HepG2 (cell line): ENCODE results near the gene IFNK. TPM values are rescaled to one million over a fixed set of nuclear protein-coding genes. Genes with fewer than 3 reads are reported as not detected.

ENCODE experiments used
- AHR ChIP-seq: IDR thresholded peaks from 2 replicates; pipeline ENCODE4 v1.6.1; 2018; ENCODE audit warnings: missing genetic modification reagents, missing compliant biosample characterization
- ATF1 ChIP-seq: IDR thresholded peaks from 2 replicates; pipeline ENCODE4 v1.6.1; 2016; ENCODE audit warnings: mild to moderate bottlenecking, control low read depth
- CREB1 ChIP-seq, 2 experiments: fragments of 450-650 bp in 1 of 2; IDR thresholded peaks; 2 replicates each; pipeline ENCODE4 v1.6.1; 2016 to 2017; ENCODE audit warnings: control low read depth in 1 of 2, mild to moderate bottlenecking in 1 of 2, missing compliant biosample characterization in 1 of 2, missing genetic modification characterization in 1 of 2
- HNRNPK ChIP-seq: fragments of 200-400 bp; formaldehyde crosslinking; IDR thresholded peaks from 2 replicates; pipeline ENCODE4 v1.6.1; 2018; ENCODE audit warnings: low read length, low read depth, moderate library complexity, mild to moderate bottlenecking; ENCODE audit not compliant: poor library complexity, severe bottlenecking
- PITX1 ChIP-seq: sonication (generic); formaldehyde crosslinking; IDR thresholded peaks from 2 replicates; pipeline ENCODE4 v1.5.1; 2020; ENCODE audit warnings: mild to moderate bottlenecking, missing genetic modification reagents
- POLR2A ChIP-seq, 2 experiments: IDR thresholded peaks; 2 replicates each; pipeline ENCODE4 v1.6.1; 2011; ENCODE audit warnings: low read depth in 2 of 2, low read length in 2 of 2, mild to moderate bottlenecking in 1 of 2, moderate library complexity in 1 of 2; ENCODE audit not compliant: insufficient read depth in 1 of 2
- RXRB ChIP-seq: IDR thresholded peaks from 2 replicates; pipeline ENCODE4 v1.6.1; 2016; ENCODE audit warnings: borderline replicate concordance, missing genetic modification reagents, missing compliant biosample characterization
- THAP11 ChIP-seq: IDR thresholded peaks from 2 replicates; pipeline ENCODE4 v1.6.1; 2016; ENCODE audit warnings: missing biosample characterization, missing genetic modification reagents
- ZBTB38 ChIP-seq: sonication (generic); formaldehyde crosslinking; IDR thresholded peaks from 2 replicates; pipeline ENCODE4 v1.5.1; 2020; ENCODE audit warnings: mild to moderate bottlenecking, missing genetic modification reagents
- ZFAT ChIP-seq: sonication (generic); formaldehyde crosslinking; conservative IDR thresholded peaks from 2 replicates; pipeline ENCODE4 v1.8.1; 2023; ENCODE audit warnings: missing genetic modification reagents, inconsistent platforms
- ZFP62 ChIP-seq: sonication (generic); formaldehyde crosslinking; IDR thresholded peaks from 2 replicates; pipeline ENCODE4 v1.4.0; 2020; ENCODE audit warnings: missing genetic modification reagents
- ZNF383 ChIP-seq: sonication (generic); formaldehyde crosslinking; IDR thresholded peaks from 2 replicates; pipeline ENCODE4 v1.4.0; 2020; ENCODE audit warnings: missing genetic modification reagents, mild to moderate bottlenecking, borderline replicate concordance
- ZNF468 ChIP-seq: sonication (generic); formaldehyde crosslinking; IDR thresholded peaks from 2 replicates; pipeline ENCODE4 v1.8.0; 2022; ENCODE audit warnings: mild to moderate bottlenecking, moderate library complexity, missing genetic modification reagents
- ZNF562 ChIP-seq: sonication (generic); formaldehyde crosslinking; IDR thresholded peaks from 2 replicates; pipeline ENCODE4 v1.8.0; 2022; ENCODE audit warnings: missing genetic modification reagents, borderline replicate concordance
- polyA plus RNA-seq, 8 experiments: library from polyadenylated mRNA; depleted of rRNA in 3 of 8; stranded (reverse) in 7 of 8; unstranded in 1 of 8; fragments of >200 nt; fragmentation: Illumina TruSeq in 4 of 8; extraction: Trizol in 4 of 8; gene quantifications; 2 replicates each; pipeline versions ENCODE4 v1.2.1 to v1.2.3, GENCODE V29; 2011 to 2016; ENCODE audit warnings: low read depth in 4 of 8, missing spikeins in 1 of 8, mixed read lengths in 1 of 8; ENCODE audit not compliant: insufficient read depth in 1 of 8
- total RNA-seq, 5 experiments: library from RNA; depleted of rRNA; stranded (reverse); fragments of >200 nt; fragmentation: Illumina TruSeq; extraction: Trizol; gene quantifications; 2 replicates each; pipeline ENCODE4 v1.2.3, GENCODE V29; 2016; ENCODE audit warnings: low read depth in 1 of 5
- TF ChIP-seq, protein P1 (sequence below): sonication (generic); formaldehyde crosslinking; IDR thresholded peaks from 2 replicates; pipeline ENCODE4 v1.8.1; 2023; ENCODE audit warnings: mild to moderate bottlenecking, missing genetic modification reagents
- TF ChIP-seq, protein P2 (sequence below): IDR thresholded peaks from 2 replicates; pipeline ENCODE4 v1.6.1; 2018; ENCODE audit warnings: missing genetic modification reagents, mild to moderate bottlenecking, missing compliant biosample characterization
- TF ChIP-seq, protein P3 (sequence below): sonication (generic); formaldehyde crosslinking; IDR thresholded peaks from 2 replicates; pipeline ENCODE4 v1.8.1; 2022; ENCODE audit warnings: mild to moderate bottlenecking, missing genetic modification reagents
- TF ChIP-seq, protein P4 (sequence below): sonication (generic); formaldehyde crosslinking; IDR thresholded peaks from 2 replicates; pipeline ENCODE4 v1.8.1; 2022; ENCODE audit warnings: low read depth, mild to moderate bottlenecking, missing genetic modification reagents
- TF ChIP-seq, protein P5 (sequence below): sonication (generic); formaldehyde crosslinking; IDR thresholded peaks from 2 replicates; pipeline ENCODE4 v1.4.0; 2020; ENCODE audit warnings: missing genetic modification reagents

Gene IFNK
- total and polyA plus RNA-seq, 2 of the 13 experiments (the other 11 are each of a cell fraction or from before 2014, with no cell fraction given), result not detected

DNA sequence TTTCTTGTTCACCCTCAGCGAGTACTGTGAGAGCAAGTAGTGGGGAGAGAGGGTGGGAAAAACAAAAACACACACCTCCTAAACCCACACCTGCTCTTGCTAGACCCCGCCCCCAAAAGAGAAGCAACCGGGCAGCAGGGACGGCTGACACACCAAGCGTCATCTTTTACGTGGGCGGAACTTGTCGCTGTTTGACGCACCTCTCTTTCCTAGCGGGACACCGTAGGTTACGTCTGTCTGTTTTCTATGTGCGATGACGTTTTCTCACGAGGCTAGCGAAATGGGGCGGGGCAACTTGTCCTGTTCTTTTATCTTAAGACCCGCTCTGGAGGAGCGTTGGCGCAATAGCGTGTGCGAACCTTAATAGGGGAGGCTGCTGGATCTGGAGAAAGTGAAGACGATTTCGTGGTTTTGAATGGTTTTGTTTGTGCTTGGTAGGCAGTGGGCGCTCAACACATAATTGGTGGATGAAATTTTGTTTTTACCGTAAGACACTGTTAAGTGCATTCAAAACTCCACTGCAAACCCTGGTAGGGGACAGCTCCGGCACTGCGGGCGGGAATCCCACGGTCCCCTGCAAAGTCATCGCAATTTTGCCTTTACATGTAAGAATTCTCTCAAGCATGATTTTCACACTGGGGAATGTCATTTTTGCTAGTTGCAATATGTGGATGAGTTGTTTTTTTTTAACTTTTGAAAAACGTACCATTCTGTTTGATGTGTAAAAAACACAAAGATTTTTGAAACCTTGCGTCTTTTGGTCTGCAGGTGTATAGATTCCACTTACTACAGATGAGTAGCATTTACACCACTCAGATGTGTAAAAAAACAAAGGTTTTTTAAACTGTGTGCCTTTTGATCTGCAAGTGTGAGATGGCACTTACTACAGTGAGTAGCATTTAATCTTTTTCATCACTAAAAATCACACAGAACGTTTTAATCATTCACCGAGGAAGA, 49.8 kb downstream of the IFNK start (continued):
- TF ChIP-seq, protein P1, sequence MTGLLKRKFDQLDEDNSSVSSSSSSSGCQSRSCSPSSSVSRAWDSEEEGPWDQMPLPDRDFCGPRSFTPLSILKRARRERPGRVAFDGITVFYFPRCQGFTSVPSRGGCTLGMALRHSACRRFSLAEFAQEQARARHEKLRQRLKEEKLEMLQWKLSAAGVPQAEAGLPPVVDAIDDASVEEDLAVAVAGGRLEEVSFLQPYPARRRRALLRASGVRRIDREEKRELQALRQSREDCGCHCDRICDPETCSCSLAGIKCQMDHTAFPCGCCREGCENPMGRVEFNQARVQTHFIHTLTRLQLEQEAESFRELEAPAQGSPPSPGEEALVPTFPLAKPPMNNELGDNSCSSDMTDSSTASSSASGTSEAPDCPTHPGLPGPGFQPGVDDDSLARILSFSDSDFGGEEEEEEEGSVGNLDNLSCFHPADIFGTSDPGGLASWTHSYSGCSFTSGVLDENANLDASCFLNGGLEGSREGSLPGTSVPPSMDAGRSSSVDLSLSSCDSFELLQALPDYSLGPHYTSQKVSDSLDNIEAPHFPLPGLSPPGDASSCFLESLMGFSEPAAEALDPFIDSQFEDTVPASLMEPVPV (CRISPR knock-in tag), result no peak
- TF ChIP-seq POLR2A (IDR thresholded peaks at IDR 0.05; ENCODE audit: insufficient read depth in 1 of 2, low read depth in 2 of 2, low read length in 2 of 2), result peak; percentile 33 to 66; a peak in 3 of 4 replicates
- peak; percentile 97 for TF ChIP-seq ATF1 (CRISPR knock-in tag)
- TF ChIP-seq, protein P2, sequence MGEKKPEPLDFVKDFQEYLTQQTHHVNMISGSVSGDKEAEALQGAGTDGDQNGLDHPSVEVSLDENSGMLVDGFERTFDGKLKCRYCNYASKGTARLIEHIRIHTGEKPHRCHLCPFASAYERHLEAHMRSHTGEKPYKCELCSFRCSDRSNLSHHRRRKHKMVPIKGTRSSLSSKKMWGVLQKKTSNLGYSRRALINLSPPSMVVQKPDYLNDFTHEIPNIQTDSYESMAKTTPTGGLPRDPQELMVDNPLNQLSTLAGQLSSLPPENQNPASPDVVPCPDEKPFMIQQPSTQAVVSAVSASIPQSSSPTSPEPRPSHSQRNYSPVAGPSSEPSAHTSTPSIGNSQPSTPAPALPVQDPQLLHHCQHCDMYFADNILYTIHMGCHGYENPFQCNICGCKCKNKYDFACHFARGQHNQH (CRISPR knock-in tag), result peak; percentile 42; the same call in 1 of the 2 replicates
- no peak for TF ChIP-seq ZFP62
- TF ChIP-seq ZFAT, result no peak
- TF ChIP-seq RXRB, result peak; percentile 48; the same call in 1 of the 2 replicates
- peak; percentile 53; the same call in 1 of the 2 replicates for TF ChIP-seq ZBTB38 (CRISPR knock-in tag)
- peak; percentile 90 for TF ChIP-seq THAP11 (CRISPR knock-in tag)
- no peak for TF ChIP-seq HNRNPK
- TF ChIP-seq, protein P3, sequence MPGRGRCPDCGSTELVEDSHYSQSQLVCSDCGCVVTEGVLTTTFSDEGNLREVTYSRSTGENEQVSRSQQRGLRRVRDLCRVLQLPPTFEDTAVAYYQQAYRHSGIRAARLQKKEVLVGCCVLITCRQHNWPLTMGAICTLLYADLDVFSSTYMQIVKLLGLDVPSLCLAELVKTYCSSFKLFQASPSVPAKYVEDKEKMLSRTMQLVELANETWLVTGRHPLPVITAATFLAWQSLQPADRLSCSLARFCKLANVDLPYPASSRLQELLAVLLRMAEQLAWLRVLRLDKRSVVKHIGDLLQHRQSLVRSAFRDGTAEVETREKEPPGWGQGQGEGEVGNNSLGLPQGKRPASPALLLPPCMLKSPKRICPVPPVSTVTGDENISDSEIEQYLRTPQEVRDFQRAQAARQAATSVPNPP (CRISPR knock-in tag), result no peak
- no peak for TF ChIP-seq ZNF468
- TF ChIP-seq ZNF562 (CRISPR knock-in tag), result no peak
- TF ChIP-seq AHR, result no peak
- TF ChIP-seq CREB1 (IDR thresholded peaks at IDR 0.05), result peak; percentile 97
- TF ChIP-seq CREB1 (CRISPR knock-in tag; IDR thresholded peaks at IDR 0.05), result peak; percentile 97
- no peak for TF ChIP-seq ZNF383 (CRISPR knock-in tag)
- TF ChIP-seq, protein P4, sequence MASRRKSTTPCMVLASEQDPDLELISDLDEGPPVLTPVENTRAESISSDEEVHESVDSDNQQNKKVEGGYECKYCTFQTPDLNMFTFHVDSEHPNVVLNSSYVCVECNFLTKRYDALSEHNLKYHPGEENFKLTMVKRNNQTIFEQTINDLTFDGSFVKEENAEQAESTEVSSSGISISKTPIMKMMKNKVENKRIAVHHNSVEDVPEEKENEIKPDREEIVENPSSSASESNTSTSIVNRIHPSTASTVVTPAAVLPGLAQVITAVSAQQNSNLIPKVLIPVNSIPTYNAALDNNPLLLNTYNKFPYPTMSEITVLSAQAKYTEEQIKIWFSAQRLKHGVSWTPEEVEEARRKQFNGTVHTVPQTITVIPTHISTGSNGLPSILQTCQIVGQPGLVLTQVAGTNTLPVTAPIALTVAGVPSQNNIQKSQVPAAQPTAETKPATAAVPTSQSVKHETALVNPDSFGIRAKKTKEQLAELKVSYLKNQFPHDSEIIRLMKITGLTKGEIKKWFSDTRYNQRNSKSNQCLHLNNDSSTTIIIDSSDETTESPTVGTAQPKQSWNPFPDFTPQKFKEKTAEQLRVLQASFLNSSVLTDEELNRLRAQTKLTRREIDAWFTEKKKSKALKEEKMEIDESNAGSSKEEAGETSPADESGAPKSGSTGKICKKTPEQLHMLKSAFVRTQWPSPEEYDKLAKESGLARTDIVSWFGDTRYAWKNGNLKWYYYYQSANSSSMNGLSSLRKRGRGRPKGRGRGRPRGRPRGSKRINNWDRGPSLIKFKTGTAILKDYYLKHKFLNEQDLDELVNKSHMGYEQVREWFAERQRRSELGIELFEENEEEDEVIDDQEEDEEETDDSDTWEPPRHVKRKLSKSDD (CRISPR knock-in tag), result peak; percentile 98
- TF ChIP-seq, protein P5, sequence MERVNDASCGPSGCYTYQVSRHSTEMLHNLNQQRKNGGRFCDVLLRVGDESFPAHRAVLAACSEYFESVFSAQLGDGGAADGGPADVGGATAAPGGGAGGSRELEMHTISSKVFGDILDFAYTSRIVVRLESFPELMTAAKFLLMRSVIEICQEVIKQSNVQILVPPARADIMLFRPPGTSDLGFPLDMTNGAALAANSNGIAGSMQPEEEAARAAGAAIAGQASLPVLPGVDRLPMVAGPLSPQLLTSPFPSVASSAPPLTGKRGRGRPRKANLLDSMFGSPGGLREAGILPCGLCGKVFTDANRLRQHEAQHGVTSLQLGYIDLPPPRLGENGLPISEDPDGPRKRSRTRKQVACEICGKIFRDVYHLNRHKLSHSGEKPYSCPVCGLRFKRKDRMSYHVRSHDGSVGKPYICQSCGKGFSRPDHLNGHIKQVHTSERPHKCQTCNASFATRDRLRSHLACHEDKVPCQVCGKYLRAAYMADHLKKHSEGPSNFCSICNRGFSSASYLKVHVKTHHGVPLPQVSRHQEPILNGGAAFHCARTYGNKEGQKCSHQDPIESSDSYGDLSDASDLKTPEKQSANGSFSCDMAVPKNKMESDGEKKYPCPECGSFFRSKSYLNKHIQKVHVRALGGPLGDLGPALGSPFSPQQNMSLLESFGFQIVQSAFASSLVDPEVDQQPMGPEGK (CRISPR knock-in tag), result no peak
- TF ChIP-seq PITX1 (CRISPR knock-in tag), result 0 out of 2 replicates have a peak, but pooled peaks have one; percentile 32
